ENCODE data around the gene SGTB. TPM values are rescaled to one million over a fixed set of nuclear protein-coding genes. Genes with fewer than 3 reads are reported as not detected.
"Not testable (repeated sequence)": the region's sequence is repeated elsewhere in the genome, so short reads cannot be mapped to it uniquely, and the experiment has no call there.

Gene SGTB
- total RNA-seq, 1 donor from 2014 or later: 24.7 TPM

DNA sequence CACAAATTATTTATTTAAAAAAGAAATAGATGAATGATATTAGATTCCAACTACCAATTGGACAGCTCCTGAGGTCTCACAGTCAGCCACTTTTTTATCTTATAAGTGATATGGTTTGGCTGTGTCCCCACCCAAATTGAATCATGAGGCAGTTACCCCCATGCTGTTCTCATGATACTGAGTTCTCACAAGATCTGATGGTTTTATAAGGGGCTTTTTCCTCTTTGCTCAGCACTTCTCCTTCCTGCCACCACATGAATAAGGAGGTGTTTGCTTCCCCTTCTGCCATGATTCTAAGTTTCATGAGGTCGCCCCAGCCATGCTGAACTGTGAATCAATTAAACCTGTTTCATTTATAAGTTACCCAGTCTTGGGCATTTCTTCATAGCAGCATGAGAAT is 13.0 kb upstream of the SGTB start:
- no peak for DNase-seq (ENCODE audit: low read depth)

DNA sequence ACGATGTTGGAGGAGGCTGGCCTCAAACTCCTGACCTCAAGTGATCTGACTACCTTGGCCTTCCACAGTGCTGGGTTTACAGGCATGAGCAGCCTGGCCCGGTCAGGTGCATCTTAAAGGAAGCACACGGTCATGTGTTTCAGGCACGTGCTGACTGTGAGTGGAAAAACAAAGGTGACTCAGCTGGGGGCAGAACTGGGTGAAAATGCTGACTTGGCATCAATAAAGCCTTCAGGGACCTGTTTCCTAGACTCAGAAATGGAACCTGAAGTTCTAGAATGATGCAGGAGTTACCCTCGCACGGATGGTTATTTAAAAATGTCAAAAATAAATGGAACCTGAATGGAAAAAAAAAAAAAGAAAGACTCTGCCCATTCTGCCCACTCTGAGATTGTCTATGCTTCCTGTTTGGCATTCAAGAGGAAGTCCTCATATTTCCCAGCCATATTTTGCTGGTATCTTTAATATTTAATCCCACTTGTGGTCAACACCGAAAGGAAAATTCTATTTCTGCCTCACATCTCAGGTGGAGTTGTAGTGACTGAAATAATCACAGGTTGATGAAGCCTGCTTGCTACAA is 12.4 kb upstream of the SGTB start:
- DNase-seq (ENCODE audit: low read depth): not testable (repeated sequence)

DNA sequence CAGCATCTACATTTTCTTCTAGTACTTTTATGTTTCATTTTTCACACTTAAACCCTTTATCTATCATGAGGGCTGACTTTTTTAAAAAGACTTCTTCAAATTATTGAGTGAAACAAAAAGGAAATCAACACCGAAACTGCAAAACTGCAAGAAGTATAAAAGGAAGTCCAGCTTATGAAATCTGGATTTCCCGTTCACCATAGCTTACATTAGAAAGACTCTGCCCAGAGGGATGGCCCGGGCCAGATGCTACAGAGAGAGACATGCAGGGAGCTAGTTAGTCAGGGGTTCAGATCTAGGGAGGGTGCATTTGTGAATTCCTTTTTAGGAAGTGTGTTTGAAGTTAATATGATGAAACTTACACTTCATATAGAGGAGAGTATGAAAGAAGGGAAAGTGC is 10.1 kb upstream of the SGTB start:
- not testable (repeated sequence) for DNase-seq (ENCODE audit: low read depth)

DNA sequence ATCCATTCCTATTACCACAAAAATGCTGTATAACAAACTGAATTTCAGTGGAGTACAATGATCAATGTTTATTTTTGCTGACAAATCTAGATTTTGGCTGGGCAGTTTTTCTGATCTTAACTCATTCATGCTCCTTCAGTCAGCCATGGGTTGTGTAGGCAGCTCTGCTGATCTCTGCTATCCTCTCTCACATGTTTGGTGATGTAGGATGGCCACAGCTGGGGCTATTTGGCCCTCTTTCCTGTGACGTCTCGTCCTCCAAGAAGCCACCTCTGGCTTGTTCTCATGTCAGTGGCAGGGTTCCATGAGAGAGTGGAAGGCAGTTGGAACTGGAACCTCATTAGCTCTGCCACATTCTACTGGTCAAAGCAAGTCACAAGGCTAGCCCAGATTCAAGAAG is 9.0 kb upstream of the SGTB start:
- no peak for DNase-seq (ENCODE audit: low read depth)

DNA sequence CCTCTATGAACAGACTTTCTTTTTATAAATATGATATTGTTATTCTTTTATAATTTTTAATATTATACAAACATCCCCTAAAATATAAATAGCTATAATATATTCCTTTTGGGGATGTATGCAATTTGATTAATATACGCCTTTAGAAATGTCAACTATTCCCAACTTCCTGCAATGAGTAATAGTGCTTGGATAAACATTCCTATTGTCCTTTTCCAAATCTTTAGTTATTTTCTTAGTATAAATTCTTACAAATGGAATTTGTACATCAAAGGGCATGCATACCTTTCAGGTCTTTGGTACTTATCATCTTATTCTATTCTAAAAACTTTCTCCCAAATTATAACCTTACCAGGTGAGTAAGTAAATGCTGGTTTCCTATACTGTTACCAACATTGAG is 6.3 kb upstream of the SGTB start:
- DNase-seq (ENCODE audit: low read depth): no peak

DNA sequence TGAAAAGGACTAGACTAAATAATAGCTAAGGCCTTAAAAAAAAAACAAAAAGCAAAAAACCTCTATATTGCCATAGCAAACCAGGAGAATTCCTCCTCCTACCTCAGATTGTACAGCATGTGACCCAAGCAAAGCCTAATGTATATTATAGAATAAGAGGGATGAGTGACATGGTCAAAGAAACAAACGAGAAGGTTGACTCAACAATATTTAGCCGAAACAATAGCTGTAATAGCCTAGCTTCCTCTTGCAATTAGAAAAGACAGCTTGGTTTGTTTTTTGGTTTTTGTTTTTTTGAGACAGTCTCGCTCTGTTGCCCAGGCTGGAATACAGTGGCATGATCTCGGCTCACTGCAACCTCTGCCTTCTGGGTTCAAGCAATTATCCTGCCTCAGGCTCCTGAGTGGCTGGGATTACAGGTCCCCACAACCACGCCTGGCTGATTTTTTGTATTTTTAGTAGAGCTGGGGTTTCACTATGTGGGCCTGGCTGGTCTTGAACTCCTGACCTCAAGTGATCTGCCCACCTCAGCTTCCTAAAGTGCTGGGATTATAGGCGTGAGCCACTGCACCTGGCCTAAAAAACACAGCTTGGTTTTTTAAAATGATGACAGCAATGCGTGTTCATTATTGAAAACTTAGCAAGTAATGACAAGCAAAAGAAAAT is 5.7 kb upstream of the SGTB start:
- no peak for DNase-seq (ENCODE audit: low read depth)

DNA sequence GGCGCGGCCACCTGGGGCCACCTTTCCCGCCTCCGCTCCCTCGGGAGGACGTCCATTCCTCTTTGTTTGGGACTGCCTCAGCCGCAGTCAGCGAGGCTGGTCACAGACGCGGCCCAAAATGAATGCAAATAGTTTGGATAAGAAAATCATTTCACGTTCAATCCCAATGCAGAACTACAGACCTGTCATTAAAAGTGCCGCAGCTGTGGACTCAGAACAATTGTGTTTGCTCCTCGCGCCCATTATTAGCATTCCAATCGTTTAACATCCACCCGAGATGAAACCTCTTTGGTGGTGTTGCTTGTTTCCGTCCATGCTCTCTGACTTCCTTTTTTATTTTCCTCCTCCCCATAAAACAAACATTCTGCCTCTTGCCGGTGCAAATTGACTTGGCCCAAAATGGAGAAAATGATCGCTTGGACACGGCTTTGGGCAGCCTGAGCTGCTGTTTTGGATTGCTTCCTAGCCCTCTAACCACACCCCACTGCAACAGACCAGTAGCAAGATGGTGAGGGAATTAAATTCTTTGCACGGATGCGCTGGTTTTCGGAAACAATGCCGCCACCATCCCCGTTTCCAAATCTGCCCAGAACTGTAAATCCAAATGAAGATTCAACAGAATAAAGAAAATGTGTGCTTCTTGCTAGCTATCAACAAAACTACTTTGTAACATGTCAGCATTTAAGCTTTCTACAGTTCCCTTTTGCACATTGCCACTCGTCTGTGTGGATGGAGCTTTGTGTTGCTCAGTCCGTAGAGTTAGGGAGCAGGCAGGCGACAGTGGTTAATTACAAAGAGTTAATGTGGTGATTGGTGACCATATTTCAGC is 880 bp upstream of the SGTB start:
- peak; percentile 80 for DNase-seq (ENCODE audit: low read depth)

DNA sequence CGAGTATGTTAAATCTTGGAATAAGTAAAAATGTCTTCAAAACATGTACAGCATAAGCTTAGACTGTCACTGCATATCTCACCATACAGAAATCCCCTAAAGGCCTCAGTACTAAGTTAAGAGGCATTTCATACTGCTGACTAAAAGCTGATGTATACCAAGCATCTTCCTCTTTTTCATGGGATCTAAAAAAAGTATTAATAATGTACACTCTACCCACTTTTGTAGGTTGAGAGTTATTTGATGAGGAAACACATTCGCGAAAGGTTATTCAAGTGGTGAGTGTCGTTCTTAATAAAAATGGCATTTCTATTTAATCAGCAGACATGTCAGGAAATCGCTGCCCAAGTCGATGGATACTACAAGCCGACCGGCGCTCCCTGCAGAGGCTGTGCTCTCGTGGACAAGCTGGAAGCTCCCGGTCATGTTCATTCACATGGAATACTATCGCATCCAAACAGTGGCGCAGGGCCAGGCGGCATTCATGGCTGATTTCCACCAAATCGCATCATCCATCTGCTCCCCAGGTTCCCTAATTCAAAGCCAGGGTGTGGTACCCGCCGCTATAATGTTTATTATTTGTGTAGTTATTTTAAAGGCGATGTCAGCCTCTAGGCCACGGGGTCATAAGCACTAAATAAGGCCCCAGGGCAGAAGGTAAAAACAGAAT is 724 bp downstream of the SGTB start:
- peak; percentile 82 for DNase-seq (ENCODE audit: low read depth)

DNA sequence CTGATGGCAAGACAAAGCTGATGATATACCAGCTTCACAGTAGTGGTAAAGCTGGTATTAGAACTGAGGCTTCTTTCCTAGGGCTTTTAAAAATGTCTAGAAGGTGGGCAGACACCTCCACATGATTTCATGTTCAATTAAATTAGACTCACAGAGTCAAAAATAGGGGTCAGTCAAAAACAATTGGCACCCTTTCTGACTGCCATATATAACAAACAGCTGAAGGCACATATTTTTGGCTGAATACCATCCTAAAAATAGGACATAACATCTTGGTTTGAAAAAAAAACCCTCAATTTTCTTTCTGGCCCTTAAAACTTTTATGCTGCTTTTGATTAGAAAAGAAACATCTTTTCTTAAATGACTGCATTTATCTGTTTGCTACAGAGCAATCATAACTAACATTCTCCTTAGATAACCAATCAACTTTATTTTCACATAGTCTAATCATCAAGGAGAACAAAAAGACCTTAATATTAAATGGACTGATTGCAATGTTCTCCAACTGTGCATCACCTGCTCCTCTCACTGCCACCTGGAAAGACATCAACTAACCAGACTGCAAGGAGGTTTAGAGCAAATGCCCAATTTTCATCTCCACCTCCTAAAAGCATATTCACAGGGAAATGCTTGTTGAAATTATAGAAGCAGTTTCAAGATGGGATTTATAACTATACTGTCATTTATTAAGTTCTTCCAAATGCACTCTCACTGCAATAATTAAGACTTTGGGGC is 3.2 kb downstream of the SGTB start:
- peak; percentile 55 for DNase-seq (ENCODE audit: low read depth)

DNA sequence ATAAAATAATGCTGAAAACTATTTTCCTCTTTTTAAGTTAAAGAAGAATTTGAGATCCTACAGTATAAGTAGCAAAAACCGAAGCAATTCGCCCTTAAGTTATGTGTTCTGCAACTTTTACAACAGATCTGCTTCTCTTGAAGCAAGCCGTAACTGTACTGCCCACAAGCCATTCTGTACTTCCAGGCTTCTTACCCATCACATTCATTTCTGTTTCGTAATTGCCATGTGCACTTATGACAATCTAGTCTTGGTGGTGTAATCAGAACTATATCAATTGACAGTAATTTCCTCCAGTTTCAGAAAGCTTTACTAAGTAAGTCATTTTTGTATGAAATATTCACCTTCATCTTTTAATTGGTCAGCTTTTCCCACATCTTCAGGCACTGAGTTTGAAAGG is 13.8 kb downstream of the SGTB start:
- DNase-seq (ENCODE audit: low read depth): no peak

DNA sequence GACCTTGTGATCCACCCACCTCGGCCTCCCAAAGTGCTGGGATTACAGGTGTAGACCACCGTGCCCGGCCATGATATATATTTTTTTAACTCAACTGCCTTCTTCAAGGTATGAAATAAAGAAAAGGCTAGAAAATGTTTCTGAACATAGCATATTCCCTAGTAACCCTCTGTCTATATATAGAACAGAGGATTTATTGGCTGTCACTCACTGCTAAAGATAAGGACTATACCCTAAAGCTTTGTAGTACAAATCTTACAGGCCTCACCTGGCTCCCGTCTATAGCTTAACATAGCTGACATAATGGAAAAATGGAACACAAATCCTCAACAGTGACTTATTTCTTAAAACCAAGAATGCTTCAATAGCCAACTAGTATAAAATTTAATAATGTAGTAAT is 14.2 kb downstream of the SGTB start:
- no peak for DNase-seq (ENCODE audit: low read depth)

DNA sequence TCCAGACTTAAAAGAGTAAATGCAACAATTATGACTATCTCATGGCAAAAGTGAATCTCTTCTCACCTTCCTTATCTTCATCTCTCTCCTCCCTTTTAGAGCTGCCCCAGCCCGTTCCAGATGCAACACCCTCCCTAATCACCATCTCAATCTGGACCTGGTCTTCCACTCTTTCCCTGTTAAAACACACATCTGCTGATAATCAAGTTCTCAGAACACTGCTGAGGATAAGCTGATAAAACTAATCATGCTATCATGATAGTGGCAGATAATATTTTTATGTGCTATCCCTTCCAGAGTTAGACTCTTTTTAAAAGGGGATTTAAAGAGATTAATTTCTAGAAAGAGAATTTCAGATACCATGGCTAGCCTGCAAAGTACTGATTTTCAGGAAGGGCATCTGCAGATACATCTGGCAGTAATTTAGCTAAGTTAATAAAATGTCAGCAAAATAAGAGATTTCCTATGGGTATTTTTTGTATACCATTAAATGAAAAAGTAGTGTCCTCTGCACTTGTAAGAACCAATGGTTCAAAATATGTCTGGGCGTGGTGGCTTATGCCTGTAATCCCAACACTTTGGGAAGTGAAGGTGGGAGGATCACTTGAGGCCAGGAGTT is 17.2 kb downstream of the SGTB start:
- DNase-seq (ENCODE audit: low read depth): no peak

DNA sequence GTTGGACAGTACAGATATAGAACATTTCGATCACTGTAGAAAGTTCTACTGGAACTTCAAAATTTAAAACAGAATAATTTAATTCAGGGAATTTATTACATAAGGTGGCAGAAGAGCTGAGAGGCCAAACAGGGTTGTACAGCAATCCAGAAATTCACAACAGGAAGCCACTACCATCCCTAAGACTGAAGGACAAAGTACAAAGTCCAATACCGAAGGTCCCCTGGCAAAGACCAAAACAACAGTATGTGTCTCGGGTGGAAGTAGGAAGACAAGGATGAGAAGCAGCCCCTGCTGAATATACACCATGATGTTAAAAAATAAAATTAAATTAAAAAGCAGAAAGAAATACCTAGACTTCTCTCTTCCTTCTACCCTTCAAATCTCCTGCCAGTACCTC is 19.9 kb downstream of the SGTB start:
- no peak for DNase-seq (ENCODE audit: low read depth)

DNA sequence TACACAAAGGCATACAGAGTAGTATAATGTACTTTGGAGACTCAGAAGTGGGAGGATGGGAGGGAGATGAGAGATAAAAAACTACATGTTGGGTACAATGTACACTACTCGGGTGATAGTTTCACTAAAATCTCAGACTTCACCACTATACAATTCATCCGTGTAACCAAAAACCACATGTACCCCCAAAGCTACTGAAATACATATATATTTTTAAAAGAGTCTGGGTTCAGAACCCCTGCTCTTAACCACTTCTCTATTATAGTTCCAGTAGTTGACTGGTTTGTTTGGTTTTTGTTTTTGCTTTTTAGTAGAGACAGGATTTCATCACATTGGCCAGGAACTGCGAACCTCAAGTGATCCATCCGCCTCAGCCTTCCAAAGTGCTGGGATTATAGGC is 22.6 kb downstream of the SGTB start:
- DNase-seq (ENCODE audit: low read depth): no peak

DNA sequence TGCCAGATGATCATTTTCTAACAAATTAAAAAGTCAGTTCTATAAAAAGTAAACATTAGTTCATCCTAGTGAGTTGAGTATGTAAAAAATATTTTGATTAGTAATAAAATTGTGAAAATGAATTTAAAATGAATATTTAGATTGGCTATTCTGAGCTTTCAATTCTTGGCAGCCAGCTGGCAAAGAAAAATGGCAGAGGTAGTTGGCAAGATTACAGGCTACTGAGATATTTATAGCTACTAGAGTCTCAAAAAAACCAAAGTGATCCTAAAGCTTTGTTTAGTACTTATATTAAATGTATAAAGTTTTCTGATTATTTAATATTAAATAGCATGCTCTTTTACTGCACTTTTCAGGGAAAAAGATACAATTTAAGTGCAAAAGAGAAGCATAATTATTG is 25.0 kb downstream of the SGTB start:
- DNase-seq (ENCODE audit: low read depth): peak; percentile 56

DNA sequence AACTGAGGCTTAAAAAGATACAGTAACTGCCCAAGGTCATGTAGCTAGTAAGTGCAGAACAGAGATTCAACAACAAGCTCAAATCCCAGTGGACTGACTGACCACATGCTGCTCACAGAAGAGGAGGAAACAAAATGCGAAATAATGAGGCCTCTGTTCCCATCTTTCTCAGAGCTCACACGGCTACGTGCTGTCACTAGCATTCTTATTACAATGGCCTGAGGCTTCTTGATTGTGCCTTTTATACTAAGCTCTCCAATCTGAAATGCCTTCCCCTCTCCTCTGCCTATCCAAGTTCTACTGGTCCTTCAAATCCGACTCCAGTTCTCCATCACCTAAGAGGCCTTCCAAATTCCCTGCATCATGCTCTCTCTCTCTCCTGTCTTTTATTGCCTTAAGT is 26.0 kb downstream of the SGTB start:
- no peak for DNase-seq (ENCODE audit: low read depth)

DNA sequence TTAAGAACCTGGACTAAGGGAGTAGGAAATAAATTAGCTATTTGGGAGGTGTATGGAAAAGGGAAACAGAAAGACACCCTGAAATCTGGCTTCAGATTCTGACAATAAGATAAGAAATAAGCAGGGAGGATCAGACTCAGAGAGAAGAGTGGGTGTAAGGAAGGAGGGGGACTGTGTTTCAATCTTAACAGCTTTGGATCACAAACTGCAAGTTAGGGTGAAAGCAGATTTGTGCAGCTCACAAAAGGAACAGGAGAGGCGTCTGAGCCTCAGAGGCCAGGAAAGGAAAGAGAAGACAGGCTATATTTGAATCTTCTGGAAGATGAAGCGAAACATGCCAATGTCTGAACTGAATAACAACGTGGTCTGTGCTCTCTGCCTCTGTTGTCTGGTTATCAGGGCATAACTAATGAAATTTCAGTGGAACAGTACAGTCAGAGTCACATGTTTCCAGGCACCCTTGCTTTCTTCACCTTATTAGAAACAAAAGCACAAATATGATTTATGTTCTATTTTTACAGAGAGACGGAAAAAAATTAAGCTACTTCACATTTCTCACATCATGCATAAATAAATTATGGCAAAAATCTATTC is 26.6 kb downstream of the SGTB start:
- DNase-seq (ENCODE audit: low read depth): no peak

DNA sequence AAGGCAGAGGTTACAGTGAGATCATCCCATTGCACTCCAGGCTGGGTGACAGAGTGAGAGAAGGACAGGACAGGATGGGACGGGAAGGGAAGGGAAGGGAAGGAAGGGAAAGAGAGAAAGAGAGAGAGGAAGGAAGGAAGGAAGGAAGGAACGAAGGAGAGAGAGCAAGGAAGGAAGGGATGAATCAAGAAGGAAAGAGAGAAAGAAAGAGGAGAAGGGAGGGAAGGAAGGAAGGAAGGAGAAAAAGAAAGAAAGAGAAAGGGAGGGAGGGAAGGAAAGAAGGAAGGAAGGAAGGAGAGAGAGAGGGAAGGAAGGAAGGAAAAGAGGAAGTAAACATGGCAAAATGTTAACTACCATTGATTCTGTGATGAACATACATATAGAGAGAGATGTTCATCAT is 28.8 kb downstream of the SGTB start:
- DNase-seq (ENCODE audit: low read depth): no peak

DNA sequence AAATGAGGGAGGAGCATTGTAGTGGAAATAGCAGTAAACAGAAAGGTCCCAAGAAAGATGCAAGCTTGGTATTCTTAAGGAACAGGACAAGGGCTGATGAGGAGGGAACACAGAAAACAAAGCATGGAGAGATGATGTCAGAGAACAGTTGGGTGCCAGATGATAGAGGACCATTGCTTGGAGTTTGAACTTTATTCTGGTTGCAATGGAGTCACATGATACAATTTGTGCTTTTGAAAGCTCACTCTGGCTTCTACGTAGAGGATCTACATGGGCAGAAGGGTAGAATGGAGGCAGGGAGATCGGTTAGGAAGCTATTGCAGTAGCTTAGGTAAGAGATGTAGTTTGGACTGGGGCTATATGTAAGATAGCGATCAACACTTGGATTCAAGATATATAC is 39.8 kb downstream of the SGTB start:
- DNase-seq (ENCODE audit: low read depth): no peak

DNA sequence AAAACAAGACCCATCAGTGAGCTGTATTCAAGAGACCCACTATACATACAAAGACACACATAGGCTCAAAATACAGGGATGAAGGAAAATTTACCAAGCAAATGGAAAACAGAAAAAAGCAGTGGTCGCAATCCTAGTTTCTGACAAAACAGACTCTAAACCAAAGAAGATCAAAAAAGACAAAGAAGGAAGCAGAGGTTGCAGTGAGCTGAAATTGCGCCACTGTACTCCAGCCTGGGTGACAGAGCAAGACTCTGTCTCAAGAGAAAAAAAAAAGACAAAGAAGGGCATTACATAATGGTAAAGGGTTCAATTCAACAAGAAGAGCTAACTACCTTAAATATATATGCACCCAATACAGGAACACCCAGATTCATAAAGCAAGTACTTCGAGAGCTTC is 45.9 kb downstream of the SGTB start:
- DNase-seq (ENCODE audit: low read depth): not testable (repeated sequence)

DNA sequence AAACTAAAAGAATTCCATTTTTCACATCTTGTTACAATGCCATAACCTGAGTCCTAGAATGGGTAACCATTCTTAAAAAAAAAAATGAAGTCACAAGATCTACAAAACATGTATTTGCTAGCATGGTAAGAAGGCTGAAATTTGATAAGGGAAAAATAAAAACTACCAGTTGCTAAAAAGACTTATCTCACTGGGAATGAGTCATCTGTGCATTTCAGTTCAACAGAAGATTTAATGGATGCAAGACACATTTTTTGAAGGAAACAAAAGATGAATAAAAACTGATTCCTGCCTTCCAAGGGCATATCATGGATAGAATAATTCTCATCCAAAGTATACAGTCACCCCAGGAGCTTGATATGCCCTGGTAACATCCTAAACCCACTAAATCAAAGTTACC is 47.2 kb downstream of the SGTB start:
- peak; percentile 36 for DNase-seq (ENCODE audit: low read depth)

All from myocyte (in vitro differentiated cells).